ENCODE measurements around the gene CAMK2D.

DNA sequence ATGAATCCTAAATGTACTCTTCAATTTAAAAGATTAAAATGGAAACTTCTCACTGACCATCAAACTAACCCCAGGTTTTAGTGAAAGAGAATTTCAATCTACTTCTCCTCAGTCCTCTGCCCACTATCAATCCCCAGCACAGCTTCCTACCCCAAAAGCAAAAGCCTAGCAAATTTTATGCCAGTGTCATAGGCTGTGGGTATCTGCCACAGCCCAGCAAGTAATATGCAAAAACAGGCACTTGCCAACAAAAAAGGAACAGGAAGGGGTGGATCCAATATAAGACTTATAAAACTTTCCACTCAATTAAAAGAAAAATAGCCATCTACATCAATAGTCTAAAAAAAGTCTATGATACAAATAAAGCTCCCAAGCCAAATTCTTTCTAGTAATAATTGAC, 22.3 kb downstream of the CAMK2D start:
- TF ChIP-seq, protein P1, sequence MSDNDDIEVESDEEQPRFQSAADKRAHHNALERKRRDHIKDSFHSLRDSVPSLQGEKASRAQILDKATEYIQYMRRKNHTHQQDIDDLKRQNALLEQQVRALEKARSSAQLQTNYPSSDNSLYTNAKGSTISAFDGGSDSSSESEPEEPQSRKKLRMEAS (IDR thresholded peaks at IDR 0.05), result no peak
- TF ChIP-seq, protein P2, sequence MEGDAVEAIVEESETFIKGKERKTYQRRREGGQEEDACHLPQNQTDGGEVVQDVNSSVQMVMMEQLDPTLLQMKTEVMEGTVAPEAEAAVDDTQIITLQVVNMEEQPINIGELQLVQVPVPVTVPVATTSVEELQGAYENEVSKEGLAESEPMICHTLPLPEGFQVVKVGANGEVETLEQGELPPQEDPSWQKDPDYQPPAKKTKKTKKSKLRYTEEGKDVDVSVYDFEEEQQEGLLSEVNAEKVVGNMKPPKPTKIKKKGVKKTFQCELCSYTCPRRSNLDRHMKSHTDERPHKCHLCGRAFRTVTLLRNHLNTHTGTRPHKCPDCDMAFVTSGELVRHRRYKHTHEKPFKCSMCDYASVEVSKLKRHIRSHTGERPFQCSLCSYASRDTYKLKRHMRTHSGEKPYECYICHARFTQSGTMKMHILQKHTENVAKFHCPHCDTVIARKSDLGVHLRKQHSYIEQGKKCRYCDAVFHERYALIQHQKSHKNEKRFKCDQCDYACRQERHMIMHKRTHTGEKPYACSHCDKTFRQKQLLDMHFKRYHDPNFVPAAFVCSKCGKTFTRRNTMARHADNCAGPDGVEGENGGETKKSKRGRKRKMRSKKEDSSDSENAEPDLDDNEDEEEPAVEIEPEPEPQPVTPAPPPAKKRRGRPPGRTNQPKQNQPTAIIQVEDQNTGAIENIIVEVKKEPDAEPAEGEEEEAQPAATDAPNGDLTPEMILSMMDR (IDR thresholded peaks at IDR 0.05; ENCODE audit: low read depth, low read length, missing input control), result no peak
- no peak for TF ChIP-seq GABPA (IDR thresholded peaks at IDR 0.05 in 1 of 2, conservative IDR thresholded peaks at IDR 0.05 in 1 of 2)
- TF ChIP-seq, protein P3, sequence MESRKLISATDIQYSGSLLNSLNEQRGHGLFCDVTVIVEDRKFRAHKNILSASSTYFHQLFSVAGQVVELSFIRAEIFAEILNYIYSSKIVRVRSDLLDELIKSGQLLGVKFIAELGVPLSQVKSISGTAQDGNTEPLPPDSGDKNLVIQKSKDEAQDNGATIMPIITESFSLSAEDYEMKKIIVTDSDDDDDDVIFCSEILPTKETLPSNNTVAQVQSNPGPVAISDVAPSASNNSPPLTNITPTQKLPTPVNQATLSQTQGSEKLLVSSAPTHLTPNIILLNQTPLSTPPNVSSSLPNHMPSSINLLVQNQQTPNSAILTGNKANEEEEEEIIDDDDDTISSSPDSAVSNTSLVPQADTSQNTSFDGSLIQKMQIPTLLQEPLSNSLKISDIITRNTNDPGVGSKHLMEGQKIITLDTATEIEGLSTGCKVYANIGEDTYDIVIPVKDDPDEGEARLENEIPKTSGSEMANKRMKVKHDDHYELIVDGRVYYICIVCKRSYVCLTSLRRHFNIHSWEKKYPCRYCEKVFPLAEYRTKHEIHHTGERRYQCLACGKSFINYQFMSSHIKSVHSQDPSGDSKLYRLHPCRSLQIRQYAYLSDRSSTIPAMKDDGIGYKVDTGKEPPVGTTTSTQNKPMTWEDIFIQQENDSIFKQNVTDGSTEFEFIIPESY (IDR thresholded peaks at IDR 0.05), result no peak
- no peak for TF ChIP-seq RXRA (IDR thresholded peaks at IDR 0.05)
- TF ChIP-seq JUND (IDR thresholded peaks at IDR 0.05), result no peak
- TF ChIP-seq, protein P4, sequence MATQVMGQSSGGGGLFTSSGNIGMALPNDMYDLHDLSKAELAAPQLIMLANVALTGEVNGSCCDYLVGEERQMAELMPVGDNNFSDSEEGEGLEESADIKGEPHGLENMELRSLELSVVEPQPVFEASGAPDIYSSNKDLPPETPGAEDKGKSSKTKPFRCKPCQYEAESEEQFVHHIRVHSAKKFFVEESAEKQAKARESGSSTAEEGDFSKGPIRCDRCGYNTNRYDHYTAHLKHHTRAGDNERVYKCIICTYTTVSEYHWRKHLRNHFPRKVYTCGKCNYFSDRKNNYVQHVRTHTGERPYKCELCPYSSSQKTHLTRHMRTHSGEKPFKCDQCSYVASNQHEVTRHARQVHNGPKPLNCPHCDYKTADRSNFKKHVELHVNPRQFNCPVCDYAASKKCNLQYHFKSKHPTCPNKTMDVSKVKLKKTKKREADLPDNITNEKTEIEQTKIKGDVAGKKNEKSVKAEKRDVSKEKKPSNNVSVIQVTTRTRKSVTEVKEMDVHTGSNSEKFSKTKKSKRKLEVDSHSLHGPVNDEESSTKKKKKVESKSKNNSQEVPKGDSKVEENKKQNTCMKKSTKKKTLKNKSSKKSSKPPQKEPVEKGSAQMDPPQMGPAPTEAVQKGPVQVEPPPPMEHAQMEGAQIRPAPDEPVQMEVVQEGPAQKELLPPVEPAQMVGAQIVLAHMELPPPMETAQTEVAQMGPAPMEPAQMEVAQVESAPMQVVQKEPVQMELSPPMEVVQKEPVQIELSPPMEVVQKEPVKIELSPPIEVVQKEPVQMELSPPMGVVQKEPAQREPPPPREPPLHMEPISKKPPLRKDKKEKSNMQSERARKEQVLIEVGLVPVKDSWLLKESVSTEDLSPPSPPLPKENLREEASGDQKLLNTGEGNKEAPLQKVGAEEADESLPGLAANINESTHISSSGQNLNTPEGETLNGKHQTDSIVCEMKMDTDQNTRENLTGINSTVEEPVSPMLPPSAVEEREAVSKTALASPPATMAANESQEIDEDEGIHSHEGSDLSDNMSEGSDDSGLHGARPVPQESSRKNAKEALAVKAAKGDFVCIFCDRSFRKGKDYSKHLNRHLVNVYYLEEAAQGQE (IDR thresholded peaks at IDR 0.05), result no peak
- no peak for TF ChIP-seq YY1 (IDR thresholded peaks at IDR 0.05)
- no peak for TF ChIP-seq SP1 (IDR thresholded peaks at IDR 0.05)
